Right cardiac atrium (tissue), 5 donors: ENCODE measurements around the gene HLA-A. TPM values are rescaled to one million over a fixed set of nuclear protein-coding genes. Genes with fewer than 3 reads are reported as not detected.

Experiments used
- ATAC-seq, 2 donors: fragments of 200-7000 bp; cut with Tn5 transposase; one replicate each; pipeline versions ENCODE4 v1.8.0 to v1.9.1; 2020; ENCODE audit warnings: moderate library complexity in 2 of 2, mild to moderate bottlenecking in 1 of 2
- DNase-seq, 3 donors: peaks; one replicate each; pipeline ENCODE4 v3.0.0-alpha.2; 2020
- H3K27ac ChIP-seq: one replicate; pipeline ENCODE4 v1.5.1; 2013; ENCODE audit warnings: mild to moderate bottlenecking, low read length, control low read depth, moderate library complexity
- H3K27me3 ChIP-seq: one replicate; pipeline ENCODE4 v1.6.1; 2013; ENCODE audit not compliant: control insufficient read depth, insufficient read depth
- H3K4me1 ChIP-seq: one replicate; pipeline ENCODE4 v1.6.1; 2013; ENCODE audit warnings: low read length; ENCODE audit not compliant: control insufficient read depth, insufficient read depth
- H3K4me3 ChIP-seq: one replicate; pipeline ENCODE4 v1.5.1; 2013; ENCODE audit warnings: low read length, control low read depth
- H3K9me3 ChIP-seq: one replicate; pipeline ENCODE4 v1.6.1; 2013; ENCODE audit warnings: low read length; ENCODE audit not compliant: control insufficient read depth
- WGBS: extraction: QIAGEN DNeasy Blood & Tissue Kit; methylation state at CpG from one replicate; pipeline ENCODE4 v1.1.7; 2013; 5-methylcytosine and 5-hydroxymethylcytosine counted together
- intact Hi-C, 4 donors: fragments of 100-400 bp; cut with DNase I; formaldehyde crosslinking; loops; one replicate each; pipeline versions ENCODE4 v1.11.0 to v1.14.0; 2022 to 2023
- polyA plus RNA-seq: library from polyadenylated mRNA; stranded (reverse); fragments of 200-250 nt; gene quantifications from one replicate; pipeline ENCODE4 v1.2.3, GENCODE V29; 2013
- total RNA-seq, 4 donors: library from RNA; stranded (reverse); fragmentation: NEBNext Ultra II Directional; extraction: Animal tissue kit (Norgen Biotek cat#: 25700); gene quantifications; one replicate each; pipeline ENCODE4 v1.2.1, GENCODE V29; 2021
- donor health status: healthy with polysubstance abuse.
- donor health status: DM: no; HTN: yes; CAD: no.
- donor health status: DM: no; HTN: no; CAD: no.
- donor health status: DM: no; HTN: yes; CAD: no; lungs with severe emphysema.
- donor health status: DM: yes; HTN: yes; CAD: no.

Gene HLA-A
- total and polyA plus RNA-seq, 5 donors = 215 to 449 (median 307) TPM

- DNase-seq (no peak), ATAC-seq (no peak)
- Histone ChIP-seq H3K9me3 (no peaks in the 10 kb centered on the region), H3K4me1 (no peaks in the 10 kb centered on the region), H3K27me3 (no peaks in the 10 kb centered on the region), H3K27ac (no peak overlapping the region), H3K4me3 (no peak overlapping the region)
- intact Hi-C loops = no loop called here
- 93% methylated on average over 2 of the region's 2 CpGs for WGBS
These were observed 5.9 kb downstream of the HLA-A start for GRCh38 chr6:29948277-29948676.

GRCh38 chr6:29949934-29950333 lies 7.6 kb downstream of the HLA-A start:
- intact Hi-C loops = no loop called here
- Histone ChIP-seq H3K27me3 (no peaks in the 10 kb centered on the region), H3K9me3 (no peaks in the 10 kb centered on the region), H3K27ac (no peak overlapping the region), H3K4me1 (peaks cover 2% of the 10 kb centered on the region), H3K4me3 (no peak overlapping the region)
- no peak for ATAC-seq
- 60% methylated on average over 7 of the region's 7 CpGs for WGBS
- DNase-seq = no peak

DNA sequence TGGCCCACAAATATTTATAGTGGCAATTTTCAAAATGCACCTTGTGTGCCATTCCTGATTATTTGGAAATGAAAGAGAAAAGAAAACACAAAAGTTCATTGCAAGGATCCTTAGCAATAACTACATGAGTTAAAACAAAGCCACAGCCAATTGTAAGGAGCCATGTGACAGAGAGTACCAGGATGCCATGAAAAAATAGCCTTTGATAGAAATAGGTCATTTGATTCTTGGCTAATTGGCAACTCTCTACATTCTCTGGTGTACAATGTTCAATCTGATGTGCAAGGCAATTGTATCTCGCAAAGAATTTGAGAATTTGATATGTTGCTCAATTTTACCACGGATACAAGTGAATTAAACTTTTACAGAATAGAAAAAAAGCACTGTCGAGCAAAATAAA lies 9.6 kb downstream of the HLA-A start:
- Histone ChIP-seq H3K4me3 (no peak overlapping the region), H3K27ac (no peak overlapping the region), H3K4me1 (peaks cover 2% of the 10 kb centered on the region), H3K27me3 (no peaks in the 10 kb centered on the region), H3K9me3 (no peaks in the 10 kb centered on the region)
- no peak for DNase-seq
- no peak for ATAC-seq
- WGBS = 62% methylated on average over 3 of the region's 3 CpGs
- intact Hi-C loops = no loop called here

DNA sequence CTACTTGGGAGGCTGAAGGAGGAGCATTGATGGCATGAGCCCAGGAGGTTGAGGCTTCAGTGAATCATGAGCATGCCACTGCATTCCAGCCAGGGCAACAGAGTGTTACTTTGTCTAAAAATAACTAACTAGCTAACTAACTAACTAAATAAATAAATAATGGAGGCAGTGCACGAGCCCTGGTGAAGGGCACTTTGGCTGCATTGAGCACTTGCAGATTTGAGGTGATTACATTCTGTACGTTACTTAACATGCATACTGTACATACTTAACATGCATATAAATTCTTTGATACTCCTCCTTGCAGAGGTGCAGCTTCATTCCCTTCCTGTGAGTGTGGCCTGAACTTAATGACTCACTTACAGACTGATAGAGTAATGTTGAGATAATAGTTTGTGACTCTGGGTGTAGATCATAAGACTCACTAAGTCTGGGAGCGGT lies 10.7 kb downstream of the HLA-A start:
- ATAC-seq = peak; percentile 45 to 47
- 60% methylated on average over 3 of the region's 3 CpGs for WGBS
- no peak for DNase-seq
- Histone ChIP-seq H3K4me1 (peaks cover 2% of the 10 kb centered on the region), H3K27ac (peak overlapping the region; percentile 23), H3K4me3 (no peak overlapping the region), H3K27me3 (no peaks in the 10 kb centered on the region), H3K9me3 (no peaks in the 10 kb centered on the region)
- intact Hi-C loops = no loop called here

DNA sequence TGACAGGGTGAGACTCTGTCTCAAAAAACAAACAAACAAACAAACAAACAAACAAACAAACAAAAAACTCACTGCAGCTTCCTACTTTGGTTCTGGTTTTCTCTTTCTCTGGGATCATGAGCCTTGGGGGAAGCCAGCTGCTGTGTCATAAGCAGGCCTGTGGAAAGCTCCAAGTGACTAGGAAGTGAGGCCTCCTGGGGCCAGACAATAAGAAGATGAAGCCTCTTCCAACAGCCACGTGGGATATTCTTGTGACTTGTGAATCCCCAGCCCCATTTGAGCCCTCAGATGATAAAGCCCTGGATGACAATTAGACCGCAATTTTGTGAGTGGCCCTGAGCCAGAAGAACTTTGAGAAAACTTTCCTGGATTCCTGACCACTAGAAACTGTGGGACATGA lies 11.4 kb downstream of the HLA-A start:
- H3K27me3 ChIP-seq = no peaks in the 10 kb centered on the region
- no peaks in the 10 kb centered on the region for H3K9me3 ChIP-seq
- H3K4me3 ChIP-seq = no peak overlapping the region
- DNase-seq (no peak), ATAC-seq (no peak)
- 45% methylated on average over 2 of the region's 2 CpGs for WGBS
- H3K4me1 ChIP-seq = peaks cover 2% of the 10 kb centered on the region
- no peak overlapping the region for H3K27ac ChIP-seq
- intact Hi-C loops = no loop called here

DNA sequence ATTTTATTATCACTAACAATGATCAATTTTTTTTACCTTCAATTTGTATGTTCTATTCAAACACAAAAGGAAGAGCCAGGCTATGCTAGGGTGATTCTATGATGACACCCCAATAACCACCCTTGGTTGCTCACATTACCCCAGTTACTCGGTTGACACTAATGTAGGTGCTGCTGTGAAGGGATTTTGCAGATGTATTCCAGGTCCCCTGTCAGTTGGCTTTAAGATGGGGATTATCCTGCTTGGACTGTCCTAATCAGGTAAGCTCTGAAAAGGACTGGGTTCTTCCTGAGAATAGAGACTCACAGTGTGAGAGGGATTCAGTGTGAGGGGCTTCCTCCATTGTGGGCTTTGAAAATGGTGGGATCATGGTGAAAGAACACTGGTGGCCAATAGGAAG lies 11.9 kb downstream of the HLA-A start:
- Histone ChIP-seq H3K27me3 (no peaks in the 10 kb centered on the region), H3K4me1 (peaks cover 2% of the 10 kb centered on the region), H3K9me3 (no peaks in the 10 kb centered on the region), H3K4me3 (no peak overlapping the region), H3K27ac (no peak overlapping the region)
- DNase-seq (no peak), ATAC-seq (no peak)
- intact Hi-C loops = no loop called here
- 0% methylated on average over 1 of the region's 1 CpG for WGBS

DNA sequence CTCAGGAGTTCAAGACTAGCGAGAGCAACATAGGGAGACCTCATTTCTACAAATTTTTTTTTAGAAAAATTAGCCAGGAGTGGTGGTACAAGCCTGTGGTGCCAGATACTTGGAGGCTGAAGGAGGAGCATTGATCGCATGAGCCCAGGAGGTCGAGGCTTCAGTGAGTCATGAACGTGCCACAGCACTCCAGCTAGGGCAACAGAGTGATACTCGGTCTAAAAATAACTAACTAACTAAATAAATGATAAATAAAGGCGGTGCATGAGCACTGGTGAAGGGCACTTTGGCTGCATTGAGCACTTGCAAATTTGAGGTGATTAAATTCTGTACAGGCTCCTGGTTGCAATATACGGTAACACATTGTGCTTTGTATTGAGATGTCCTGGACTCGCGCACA lies 13.5 kb downstream of the HLA-A start:
- Histone ChIP-seq H3K4me3 (no peak overlapping the region), H3K27me3 (no peaks in the 10 kb centered on the region), H3K4me1 (peaks cover 2% of the 10 kb centered on the region), H3K9me3 (no peaks in the 10 kb centered on the region), H3K27ac (no peak overlapping the region)
- 68% methylated on average over 9 of the region's 9 CpGs for WGBS
- DNase-seq = no peak
- intact Hi-C loops = no loop called here
- ATAC-seq = peak; percentile 25 to 51

- DNase-seq (peak in 1 of 3 donors; percentile 42), ATAC-seq (peak in 1 of 2 donors; percentile 10)
- WGBS = 88% methylated on average over 21 of the region's 21 CpGs
- intact Hi-C loops = no loop called here
- Histone ChIP-seq H3K27ac (no peak overlapping the region), H3K27me3 (no peaks in the 10 kb centered on the region), H3K4me1 (peaks cover 2% of the 10 kb centered on the region), H3K9me3 (no peaks in the 10 kb centered on the region), H3K4me3 (no peak overlapping the region)
These were observed 14.2 kb downstream of the HLA-A start for GRCh38 chr6:29956518-29956917.

- 88% methylated on average over 1 of the region's 1 CpG for WGBS
- intact Hi-C loops = no loop called here
- Histone ChIP-seq H3K27me3 (no peaks in the 10 kb centered on the region), H3K4me3 (no peak overlapping the region), H3K9me3 (no peaks in the 10 kb centered on the region), H3K27ac (no peak overlapping the region), H3K4me1 (peaks cover 2% of the 10 kb centered on the region)
- ATAC-seq (peak in 1 of 2 donors; percentile 26), DNase-seq (no peak)
These were observed 15.7 kb downstream of the HLA-A start for GRCh38 chr6:29958046-29958445.

DNA sequence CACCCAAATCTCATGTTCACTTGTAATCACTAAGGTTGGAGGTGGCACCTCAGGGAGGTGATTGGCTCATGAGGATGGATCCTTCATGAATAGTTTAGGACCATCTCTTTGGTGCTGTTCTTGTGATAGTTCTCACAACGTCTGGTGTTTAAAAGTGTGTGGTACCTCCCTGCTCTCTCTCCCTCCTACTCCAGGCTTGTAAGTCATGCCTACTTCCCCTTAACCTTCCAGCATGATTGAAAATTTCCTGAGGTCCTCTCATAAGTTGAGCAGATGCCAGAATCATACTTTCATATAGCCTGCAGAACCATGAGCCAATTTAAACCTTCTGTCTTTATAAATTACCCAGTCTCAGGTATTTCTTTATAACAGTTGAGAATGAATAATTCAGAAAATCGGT lies 16.6 kb downstream of the HLA-A start:
- no peaks in the 10 kb centered on the region for H3K9me3 ChIP-seq
- H3K27me3 ChIP-seq = no peaks in the 10 kb centered on the region
- no peaks in the 10 kb centered on the region for H3K4me1 ChIP-seq
- H3K27ac ChIP-seq = no peak overlapping the region
- DNase-seq (no peak), ATAC-seq (no peak)
- intact Hi-C loops = no loop called here
- no peak overlapping the region for H3K4me3 ChIP-seq
- 52% methylated on average over 2 of the region's 2 CpGs for WGBS

- no peaks in the 10 kb centered on the region for H3K9me3 ChIP-seq
- ATAC-seq (no peak), DNase-seq (no peak)
- H3K27me3 ChIP-seq = no peaks in the 10 kb centered on the region
- H3K4me3 ChIP-seq = no peak overlapping the region
- H3K4me1 ChIP-seq = no peaks in the 10 kb centered on the region
- H3K27ac ChIP-seq = no peak overlapping the region
- intact Hi-C loops = no loop called here
These were observed 17.1 kb downstream of the HLA-A start for GRCh38 chr6:29959467-29959866.

GRCh38 chr6:29961966-29962365 lies 19.6 kb downstream of the HLA-A start:
- intact Hi-C loops = no loop called here
- H3K4me1 ChIP-seq = no peaks in the 10 kb centered on the region
- no peaks in the 10 kb centered on the region for H3K27me3 ChIP-seq
- ATAC-seq (no peak), DNase-seq (no peak)
- H3K27ac ChIP-seq = no peak overlapping the region
- no peak overlapping the region for H3K4me3 ChIP-seq
- H3K9me3 ChIP-seq = no peaks in the 10 kb centered on the region
- WGBS = 97% methylated on average over 1 of the region's 1 CpG
